Kasumi-1 (cell line): ENCODE measurements around the gene GID8.
A peak's percentile ranks its signal among the peaks of the same experiment; 100 is the strongest.

ENCODE experiments used
- DNase-seq, 2 experiments: peaks; one replicate each; lab custom pipeline; 2025; lab: John Stamatoyannopoulos, UW

The GID8 gene

DNA sequence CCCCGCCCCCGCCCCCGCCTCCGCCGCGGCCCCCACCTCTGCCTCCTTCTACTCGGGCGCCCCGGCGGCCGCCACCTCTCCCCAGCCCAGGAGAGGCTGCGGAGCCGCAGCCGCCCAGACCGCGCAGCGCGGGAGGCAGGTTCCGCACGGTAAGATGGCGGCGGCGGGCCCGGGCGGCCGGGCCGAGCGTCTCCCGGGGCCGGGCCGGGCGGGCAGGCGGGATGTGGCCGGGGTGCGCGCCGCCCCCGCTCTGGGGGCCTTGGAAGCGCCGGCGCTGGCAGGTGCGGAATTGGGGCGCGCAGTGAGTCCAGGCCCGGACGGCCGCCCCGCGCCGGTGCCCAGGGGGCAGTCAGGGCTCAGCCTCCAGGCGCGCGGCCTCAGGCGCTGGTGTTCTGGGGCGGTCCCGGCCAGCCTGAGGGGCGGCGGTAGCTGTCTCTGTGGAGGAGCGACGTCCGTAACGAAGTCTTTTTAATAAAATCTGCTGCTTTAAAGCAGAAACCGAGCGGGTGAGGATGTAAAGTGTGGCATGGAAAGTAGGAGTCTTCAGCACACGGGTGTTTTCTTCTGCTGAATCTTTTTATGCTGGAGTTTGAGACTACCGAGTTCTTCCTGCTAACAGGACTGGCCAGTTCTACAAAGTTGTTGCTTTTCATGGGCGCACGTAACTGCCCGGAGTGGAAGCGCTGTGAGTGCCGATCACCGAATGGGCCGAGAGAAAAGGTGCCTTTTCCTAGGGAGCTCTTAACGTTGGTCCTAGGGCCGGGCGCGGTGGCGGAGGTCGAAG is at the start of gene GID8:
GID8 (plus strand) TSS at position 43 of the 784 bp plus-strand sequence. CDS start 3,356 bp downstream, outside the sequence.
- DNase-seq: no peak

- DNase-seq: no peak
These were observed 49.5 kb upstream of the GID8 start for GRCh38 chr20:62888406-62888805.

- no peak for DNase-seq
These were observed 49.0 kb upstream of the GID8 start for GRCh38 chr20:62888910-62889309.

DNA sequence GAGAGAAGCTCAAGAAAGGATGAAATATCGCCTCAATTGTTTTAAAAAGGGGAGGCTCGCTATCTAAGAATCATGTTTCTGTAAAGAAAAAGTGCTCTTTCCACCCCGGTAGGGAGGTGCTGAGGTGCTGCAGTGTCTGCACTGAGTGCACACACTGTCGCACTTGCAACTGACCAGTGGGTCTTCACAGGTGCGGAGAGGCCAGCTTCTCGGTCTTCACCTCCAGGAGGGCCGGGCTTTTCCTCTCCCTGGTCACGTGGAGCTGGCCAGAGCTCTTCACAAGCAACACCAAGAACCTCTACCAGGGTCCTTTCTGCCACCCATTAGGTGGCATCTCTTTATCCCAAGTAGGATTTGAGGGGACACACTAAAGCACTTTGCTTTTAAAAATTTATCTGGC is 48.5 kb upstream of the GID8 start:
- DNase-seq: no peak

DNA sequence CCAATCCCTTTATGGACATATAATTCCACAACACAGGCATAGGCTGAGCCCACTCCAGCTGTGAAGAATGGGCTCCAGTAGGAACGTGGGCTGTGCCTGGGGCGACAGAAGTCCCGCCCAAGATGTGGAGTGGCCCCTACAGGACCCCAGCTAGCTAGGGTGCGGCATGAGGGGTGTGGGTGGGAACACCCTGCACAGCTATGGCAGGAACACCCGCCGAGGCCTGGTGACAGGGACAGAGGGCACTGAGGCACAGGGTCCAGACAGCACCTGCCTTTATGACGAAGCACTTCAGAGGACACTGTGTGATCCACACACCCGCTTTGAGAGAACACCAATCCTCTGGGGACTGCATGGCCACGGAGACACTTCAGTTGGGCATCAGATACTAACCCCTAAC is 48.1 kb upstream of the GID8 start:
- no peak for DNase-seq

DNA sequence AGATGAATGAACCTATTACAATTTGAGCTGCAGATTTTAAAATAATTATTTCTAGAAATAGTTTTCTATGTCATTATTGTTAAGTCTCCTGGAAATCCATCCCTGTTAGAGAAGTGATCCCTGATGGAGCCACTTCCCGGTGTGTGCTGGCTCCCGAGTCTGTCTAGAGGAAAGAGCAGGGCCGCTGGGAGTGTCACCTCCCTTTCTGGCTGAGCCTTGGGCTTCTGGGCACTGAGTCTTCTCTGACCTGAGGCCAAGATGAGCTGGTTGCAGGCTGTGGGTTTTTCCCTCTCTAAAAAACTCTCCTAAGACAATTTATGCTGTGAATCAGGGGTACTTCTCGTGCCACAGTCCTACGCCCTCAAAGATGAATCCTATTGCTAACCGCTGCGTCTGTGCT is 47.5 kb upstream of the GID8 start:
- DNase-seq: no peak

DNA sequence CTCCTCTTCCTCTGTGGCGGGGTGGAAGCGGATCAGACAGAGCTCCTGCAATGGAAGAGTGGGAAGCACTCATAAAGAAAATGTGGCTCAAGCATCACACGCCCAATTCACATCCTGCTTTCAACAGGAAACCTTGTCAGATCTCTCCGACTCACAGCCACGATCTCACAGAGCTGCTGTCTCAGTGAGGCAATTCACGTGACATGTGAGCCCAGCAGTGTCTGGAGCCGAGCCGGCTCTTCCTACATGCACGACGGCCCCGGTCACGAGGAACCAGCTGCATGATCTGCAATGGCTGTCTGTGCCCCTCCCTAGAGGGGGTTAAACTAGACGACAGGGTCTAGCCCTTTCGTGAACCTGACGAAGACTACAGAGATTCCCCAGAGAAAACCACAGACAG is 46.8 kb upstream of the GID8 start:
- no peak for DNase-seq

GRCh38 chr20:62892348-62893304 is 45.3 kb upstream of the GID8 start:
- no peak for DNase-seq

- no peak for DNase-seq
These were observed 44.2 kb upstream of the GID8 start for GRCh38 chr20:62893700-62894099.

DNA sequence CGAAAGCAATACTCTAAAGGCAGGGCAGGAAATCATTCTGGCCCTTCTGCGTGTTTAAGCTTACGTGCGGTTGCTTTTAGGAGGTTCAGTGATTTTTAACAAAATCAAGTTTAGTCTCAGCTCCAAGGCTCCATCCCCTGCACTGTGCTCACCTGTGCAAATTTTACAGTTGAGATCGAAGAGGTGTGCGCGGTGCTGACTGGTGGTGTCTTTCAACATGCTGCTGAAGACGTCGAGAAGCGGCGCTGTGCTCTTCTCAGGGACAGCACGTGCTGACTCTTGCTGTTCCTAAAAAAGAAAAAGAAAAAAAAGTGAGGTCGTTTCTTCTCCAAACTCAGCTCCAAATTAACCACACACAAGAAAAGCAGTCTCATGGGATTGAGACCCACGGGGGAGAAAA is 43.7 kb upstream of the GID8 start:
- DNase-seq: no peak

DNA sequence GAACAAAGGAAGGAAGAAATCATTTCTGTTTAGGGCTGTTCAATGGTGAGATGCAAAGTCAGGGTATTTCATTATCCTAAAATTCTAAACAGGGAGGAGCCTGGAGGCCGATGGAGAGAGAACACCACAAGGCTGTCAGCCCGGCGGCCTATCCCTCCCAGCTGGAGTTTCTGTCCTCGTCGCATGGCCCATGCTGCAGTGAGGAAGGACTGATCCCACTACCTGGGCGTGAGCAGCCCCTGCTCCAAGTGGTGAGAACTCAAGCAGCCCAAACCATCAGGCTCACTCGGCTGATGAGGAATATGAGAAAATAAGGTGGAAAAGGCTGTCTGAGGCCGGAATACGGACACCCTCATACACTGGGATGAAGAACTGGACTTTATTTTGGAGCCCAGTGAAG is 42.4 kb upstream of the GID8 start:
- DNase-seq: no peak

DNA sequence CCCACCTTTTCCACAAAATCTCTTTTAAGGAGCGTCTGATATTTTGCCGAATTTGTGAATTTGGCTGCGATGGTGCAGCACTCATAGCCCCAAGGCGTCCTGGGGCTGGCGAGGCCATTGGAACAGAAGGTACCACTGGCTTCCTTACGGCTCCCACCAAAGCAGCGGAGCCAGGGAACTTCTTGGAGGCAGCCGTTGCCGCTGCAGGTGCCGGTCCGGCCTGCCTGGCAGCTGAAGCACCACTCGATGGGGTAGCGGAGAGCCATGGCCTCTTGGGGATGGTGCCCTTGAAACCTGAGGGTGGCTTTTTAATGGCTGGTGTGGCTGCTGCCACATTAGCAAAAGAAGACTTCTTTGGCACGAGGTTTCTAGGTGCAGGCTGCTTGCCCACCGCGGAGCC is 41.4 kb upstream of the GID8 start:
- DNase-seq: no peak

GRCh38 chr20:62897666-62898065 is 40.3 kb upstream of the GID8 start:
- DNase-seq: no peak

DNA sequence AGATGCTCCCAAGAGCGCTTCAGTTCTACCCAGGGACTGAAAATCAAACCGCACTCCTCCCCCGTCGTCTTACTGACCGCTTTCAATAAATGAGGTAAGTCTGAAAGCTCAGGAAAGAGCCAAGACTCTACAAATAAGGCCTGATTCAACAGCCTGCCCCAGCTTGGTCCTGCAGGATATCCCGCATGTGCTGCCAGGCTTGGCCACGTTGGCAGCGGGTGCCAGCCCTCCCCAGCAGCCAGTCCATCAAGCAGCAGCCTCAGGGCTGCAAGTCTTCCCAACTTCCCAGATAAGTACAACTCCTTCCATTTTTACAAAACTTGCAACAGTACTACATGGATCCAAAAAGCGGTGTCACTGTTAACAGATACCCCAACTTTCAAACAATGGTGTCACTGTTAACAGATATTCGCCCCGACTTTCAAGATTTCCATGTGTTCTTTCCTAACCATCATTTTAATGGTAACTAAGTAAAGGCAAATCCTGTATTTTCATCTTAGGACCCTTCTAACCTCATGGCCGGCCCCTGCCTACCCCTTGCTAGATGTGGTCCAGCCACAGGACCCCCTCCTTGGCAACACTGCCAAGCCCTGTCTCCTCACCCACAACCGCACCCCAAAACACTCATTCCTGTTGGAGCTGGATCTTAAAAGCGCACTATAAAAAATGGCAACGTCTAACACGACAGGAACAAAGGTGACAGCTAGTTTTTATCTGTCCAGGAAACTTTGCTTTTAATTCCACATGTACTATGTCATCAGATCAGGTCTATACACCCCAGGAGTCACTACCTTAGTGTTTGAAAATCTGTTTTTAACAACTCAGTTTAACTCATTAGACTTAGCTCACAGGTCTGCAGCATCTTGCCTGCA is 39.6 kb upstream of the GID8 start:
- DNase-seq: no peak

DNA sequence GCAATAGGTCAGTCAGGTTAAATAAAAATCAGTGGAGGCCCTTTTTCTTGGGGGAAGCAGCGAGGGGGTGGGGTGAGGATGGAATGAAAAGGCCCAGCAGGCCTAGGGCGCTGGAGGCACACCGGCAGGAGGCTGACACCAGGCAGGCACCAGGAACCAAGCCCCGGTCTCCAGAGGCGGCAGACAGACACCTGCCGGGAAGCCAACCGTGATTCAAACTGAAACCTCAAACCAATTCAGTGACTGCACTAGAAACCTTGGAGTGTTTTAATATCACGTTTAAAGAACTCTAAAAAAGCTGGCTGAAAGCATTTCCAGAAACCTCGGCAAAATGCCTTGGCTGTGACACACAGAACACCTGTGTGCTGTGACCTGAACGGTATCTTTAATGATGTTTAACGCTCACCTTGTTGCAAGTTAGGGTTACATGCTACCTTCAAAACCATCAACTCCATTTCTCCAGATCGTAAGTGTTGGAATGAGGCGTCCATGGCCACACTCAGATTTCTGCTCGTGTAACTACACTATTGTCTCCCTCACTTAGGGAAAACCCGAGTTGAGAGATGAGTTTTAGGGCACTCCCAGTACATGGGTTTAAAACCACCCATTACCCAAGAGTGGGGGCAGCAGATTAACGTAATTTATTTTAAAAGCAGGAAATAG is 38.8 kb upstream of the GID8 start:
- no peak for DNase-seq

- no peak for DNase-seq
These were observed 38.3 kb upstream of the GID8 start for GRCh38 chr20:62899633-62900051.

GRCh38 chr20:62900052-62900691 is 37.8 kb upstream of the GID8 start:
- peak; percentile 72 to 82 for DNase-seq

GRCh38 chr20:62900692-62901584 is 37.0 kb upstream of the GID8 start:
- peak in 1 of 2 experiments; percentile 31 for DNase-seq

DNA sequence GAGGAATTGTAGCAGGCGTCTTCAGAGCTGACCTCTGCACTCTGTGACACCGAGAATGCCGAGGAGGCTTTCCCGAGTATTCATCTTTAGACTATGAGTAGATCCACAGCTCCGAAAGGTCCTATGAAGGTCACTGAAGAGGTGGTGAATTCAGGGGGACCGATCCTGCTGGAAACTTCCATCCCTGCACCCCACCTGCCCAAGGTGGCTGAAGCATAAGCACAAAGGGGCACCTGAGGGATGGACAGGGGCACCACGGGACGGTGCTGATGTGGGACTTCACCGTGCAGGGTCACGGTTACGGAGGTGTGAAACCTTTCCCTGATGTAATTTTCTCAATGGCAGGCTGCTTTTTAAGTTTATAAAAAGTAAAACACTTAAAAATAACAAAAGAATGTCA is 36.1 kb upstream of the GID8 start:
- no peak for DNase-seq
